ENCODE results near the gene PTBP3. TPM values are rescaled to one million over a fixed set of nuclear protein-coding genes. Genes with fewer than 3 reads are reported as not detected.

Gene PTBP3
- total and polyA plus RNA-seq, 2 of the 4 experiments (the other 2 are of a cell fraction) = 8.6 to 15.6 TPM

DNA sequence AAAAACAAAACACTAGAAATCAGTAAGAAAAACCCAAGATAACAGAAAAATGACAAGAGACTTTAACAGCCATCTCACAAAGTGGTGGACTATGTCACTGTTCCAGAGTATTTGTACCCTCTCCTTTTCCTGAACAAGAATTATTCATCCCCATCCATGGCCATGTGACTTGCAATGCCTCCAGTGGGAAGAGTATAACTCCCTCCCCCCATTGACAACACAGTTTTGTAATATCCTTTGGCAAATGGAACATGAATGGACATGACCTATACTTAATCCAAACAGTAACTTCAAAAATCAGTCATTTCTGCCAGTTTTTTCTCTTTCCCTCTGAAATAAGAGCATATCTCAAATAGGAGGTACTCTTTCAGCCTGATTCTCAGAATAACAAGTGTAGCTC lies 33.9 kb downstream of the PTBP3 start:
- H3K4me1 ChIP-seq (ENCODE audit: control insufficient read depth, insufficient read depth, low read length) = peaks cover 2% of the 10 kb centered on the region
- no TSS peak for BruUV-seq (replicated peaks)
- POLR2A ChIA-PET (ENCODE audit: unreplicated experiment) = no interaction called here
- H2AFZ ChIP-seq (replicated peaks; ENCODE audit: low read length, poor library complexity) = no peak overlapping the region
- CTCF ChIA-PET = interaction anchor here (0.7 kb wide), 1 partner anchor 143 kb away, joined by 3 read pairs; no protein-coding TSS in a partner anchor
- no peak overlapping the region for H2AK9ac ChIP-seq (replicated peaks; ENCODE audit: low read depth, low read length, poor library complexity)
- H3K79me1 ChIP-seq (ENCODE audit: low read depth in 1 of 2, low read length in 2 of 2) = peaks cover 8 to 36% of the 10 kb centered on the region in 2 experiments
- H3K9me3 ChIP-seq (ENCODE audit: control insufficient read depth, insufficient read depth, low read length) = no peaks in the 10 kb centered on the region
- in situ Hi-C loops (cut with MboI; ENCODE audit: low sequenced_read_pairs) = no loop called here
- H2AK5ac ChIP-seq (ENCODE audit: low read depth, low read length) = no peak overlapping the region; the same call in 1 of the 2 replicates
- H3K9ac ChIP-seq (ENCODE audit: low read depth, low read length) = no peak overlapping the region
- intact Hi-C loops (cut with micrococcal nuclease) = no loop called here
- peak overlapping the region; percentile 12 for H3K4me2 ChIP-seq (ENCODE audit: low read depth, low read length)
- no peak overlapping the region for H3K23ac ChIP-seq (ENCODE audit: low read depth, low read length)
- H4K20me1 ChIP-seq (ENCODE audit: insufficient read depth, low read length) = peaks cover 11% of the 10 kb centered on the region
- peak; percentile 84 for ATAC-seq (ENCODE audit: low read depth)
- no peak overlapping the region for H3K56ac ChIP-seq (ENCODE audit: extremely low read depth, insufficient read depth, low read length)
- no peaks in the 10 kb centered on the region for H3K27me3 ChIP-seq (ENCODE audit: control insufficient read depth, insufficient read depth, low read length)
- H3K36me3 ChIP-seq (ENCODE audit: control insufficient read depth, insufficient read depth, low read length) = peaks cover 5% of the 10 kb centered on the region
- no peak overlapping the region for H3K18ac ChIP-seq (ENCODE audit: low read depth, low read length)
- no peak overlapping the region for H2BK20ac ChIP-seq (ENCODE audit: low read depth, low read length)
- DNase-seq = peak; percentile 60
- 0 out of 2 replicates have a peak overlapping the region, but pooled peaks have one; percentile 21 for H3K14ac ChIP-seq (replicated peaks; ENCODE audit: low read depth, low read length)
- no peak for TF ChIP-seq FOS (IDR thresholded peaks at IDR 0.05; ENCODE audit: low read depth, low read length)
- TF ChIP-seq, protein P1, sequence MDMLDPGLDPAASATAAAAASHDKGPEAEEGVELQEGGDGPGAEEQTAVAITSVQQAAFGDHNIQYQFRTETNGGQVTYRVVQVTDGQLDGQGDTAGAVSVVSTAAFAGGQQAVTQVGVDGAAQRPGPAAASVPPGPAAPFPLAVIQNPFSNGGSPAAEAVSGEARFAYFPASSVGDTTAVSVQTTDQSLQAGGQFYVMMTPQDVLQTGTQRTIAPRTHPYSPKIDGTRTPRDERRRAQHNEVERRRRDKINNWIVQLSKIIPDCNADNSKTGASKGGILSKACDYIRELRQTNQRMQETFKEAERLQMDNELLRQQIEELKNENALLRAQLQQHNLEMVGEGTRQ (IDR thresholded peaks at IDR 0.05; ENCODE audit: low read depth, low read length) = peak; percentile 62; the same call in 1 of the 2 replicates
- peak overlapping the region; percentile 66 for H2BK5ac ChIP-seq (ENCODE audit: low read depth, low read length, poor library complexity, severe bottlenecking)
- H3K4ac ChIP-seq (ENCODE audit: low read depth, low read length) = no peak overlapping the region
- no peak overlapping the region for H3K4me3 ChIP-seq (ENCODE audit: insufficient read depth, low read depth, low read length)
- H4K5ac ChIP-seq (ENCODE audit: low read depth, low read length) = no peak overlapping the region
- H4K8ac ChIP-seq (ENCODE audit: low read depth in 2 of 2, low read length in 2 of 2) = no peak overlapping the region; a peak in 1 of 4 replicates
- H3K9me1 ChIP-seq (ENCODE audit: insufficient read depth, low read length) = peaks cover 2% of the 10 kb centered on the region; the same call in 1 of the 2 replicates
- H3K27ac ChIP-seq (ENCODE audit: insufficient read depth, low read length) = peak overlapping the region; percentile 64; the same call in 1 of the 2 replicates
- no peak overlapping the region for H2BK120ac ChIP-seq (ENCODE audit: low read depth, low read length)
- H4K91ac ChIP-seq (ENCODE audit: insufficient read depth, low read depth, low read length) = no peak overlapping the region
- no peak overlapping the region for H2BK15ac ChIP-seq (ENCODE audit: low read depth, low read length)
- dilution Hi-C loops (cut with HindIII; ENCODE audit: low sequenced_read_pairs, unreplicated experiment) = no loop called here

Data from IMR-90 (cell line).